ENCODE data around the gene MYO16. TPM values are rescaled to one million over a fixed set of nuclear protein-coding genes. Genes with fewer than 3 reads are reported as not detected.
"Not testable (repeated sequence)": the region's sequence is repeated elsewhere in the genome, so short reads cannot be mapped to it uniquely, and the experiment has no call there.

MYO16 gene
- polyA plus RNA-seq, 6 donors from 2014 or later = not detected

DNA sequence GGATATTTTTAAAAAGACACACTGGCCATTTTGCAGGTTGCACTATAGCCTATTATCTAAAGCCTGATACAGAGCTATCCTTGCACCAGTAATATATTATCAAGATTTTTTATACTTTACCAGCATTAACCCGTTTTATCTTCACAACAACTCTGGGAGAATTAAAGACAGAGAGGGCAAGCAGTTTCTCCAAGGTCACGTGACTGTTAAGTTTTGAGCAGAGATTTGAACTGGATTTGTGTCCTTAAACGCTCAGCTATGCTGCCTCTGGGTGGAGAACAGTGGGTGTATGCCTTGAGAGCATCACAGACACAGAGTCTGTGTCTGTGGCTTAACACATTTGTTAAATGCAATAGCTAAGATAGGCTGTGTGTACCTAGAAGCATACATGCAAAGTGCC lies 147.2 kb downstream of the MYO16 start:
- no peaks in the 10 kb centered on the region for H3K36me3 Mint-ChIP-seq
- no peaks in the 10 kb centered on the region for H3K27me3 Mint-ChIP-seq
- H3K4me1 Mint-ChIP-seq = no peaks in the 10 kb centered on the region
- no peak for DNase-seq
- peaks cover 0 to 4% (median 0%) of the 10 kb centered on the region in 7 donors for H3K9me3 Mint-ChIP-seq
- no peak overlapping the region for H3K27ac Mint-ChIP-seq
- ATAC-seq (ENCODE audit: low read depth in 2 of 2) = no peak
- no peak overlapping the region for H3K4me3 Mint-ChIP-seq

DNA sequence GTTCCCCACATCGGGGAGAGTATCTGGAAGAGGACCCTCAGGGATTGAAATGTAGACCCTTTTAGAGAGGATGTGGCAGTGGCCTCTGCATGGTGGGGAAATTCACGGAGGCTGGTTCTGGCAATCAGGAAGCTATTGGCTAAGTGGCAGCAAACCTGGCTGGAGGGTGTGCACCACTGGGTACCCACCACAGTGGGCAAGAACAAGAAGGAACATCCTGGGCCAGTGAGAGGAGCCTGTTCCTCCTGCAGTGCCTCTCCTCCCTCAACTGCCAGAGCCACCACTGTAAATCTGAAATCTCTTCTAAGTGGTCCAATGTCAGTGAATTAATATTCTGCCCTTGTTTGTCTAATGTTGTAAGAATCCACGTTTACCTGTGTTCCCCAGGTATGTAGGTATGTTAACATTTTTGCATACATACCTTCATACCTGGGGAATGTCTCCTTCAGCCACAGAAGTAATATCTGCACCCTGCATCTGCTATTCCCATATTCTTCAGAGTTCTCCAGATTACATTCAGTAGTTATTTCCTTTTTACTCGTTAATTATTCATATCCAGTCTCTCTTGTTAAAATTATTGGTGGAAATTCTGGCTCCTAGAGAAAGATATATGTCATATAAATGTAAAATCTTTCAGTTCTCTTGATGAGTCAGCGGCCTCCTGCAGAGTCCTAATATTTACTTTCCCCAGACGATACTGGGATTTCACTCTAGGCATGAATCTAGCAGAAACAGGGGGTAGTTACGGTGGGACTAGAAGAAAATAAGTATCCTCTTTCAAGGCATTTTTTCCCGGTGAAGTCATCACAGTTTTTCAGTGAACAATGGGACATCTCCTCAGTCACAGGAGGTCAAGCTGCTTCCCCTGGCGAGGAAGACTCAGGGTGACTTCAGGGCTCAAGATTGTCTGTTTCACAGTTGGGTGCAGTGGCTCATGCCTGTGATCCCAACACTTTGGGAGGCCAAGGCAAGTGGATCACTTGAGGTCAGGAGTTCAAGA lies 148.3 kb downstream of the MYO16 start:
- Mint-ChIP-seq H3K27me3 (no peaks in the 10 kb centered on the region), H3K4me3 (no peak overlapping the region), H3K36me3 (no peaks in the 10 kb centered on the region), H3K4me1 (no peaks in the 10 kb centered on the region), H3K27ac (no peak overlapping the region), H3K9me3 (peaks cover 0 to 4% (median 0%) of the 10 kb centered on the region in 7 donors)
- ATAC-seq (ENCODE audit: low read depth in 2 of 2) (no peak), DNase-seq (no peak)

DNA sequence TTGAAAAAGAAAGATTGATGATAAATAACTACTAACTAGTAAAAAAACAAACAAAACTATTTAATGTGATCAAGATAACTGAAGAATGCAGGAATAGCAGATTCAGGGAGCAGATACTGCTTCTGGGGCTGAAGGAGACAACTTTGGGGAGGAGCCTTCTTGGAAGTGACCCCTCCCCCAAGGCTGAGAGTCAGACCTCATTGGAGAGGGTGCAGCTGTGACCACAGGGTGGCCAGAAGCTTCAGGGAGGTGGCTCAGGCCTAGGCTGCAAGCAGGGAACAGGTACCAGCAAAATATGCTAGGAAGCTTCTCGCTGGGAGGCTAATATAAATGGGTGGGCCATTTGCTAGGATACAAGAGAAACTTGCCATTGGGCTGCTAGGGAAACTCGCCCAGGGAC lies 149.9 kb downstream of the MYO16 start:
- Mint-ChIP-seq H3K36me3 (no peaks in the 10 kb centered on the region), H3K27ac (no peak overlapping the region), H3K4me1 (no peaks in the 10 kb centered on the region), H3K4me3 (no peak overlapping the region), H3K27me3 (no peaks in the 10 kb centered on the region), H3K9me3 (peaks cover 0 to 9% (median 2%) of the 10 kb centered on the region in 7 donors)
- no peak for ATAC-seq (ENCODE audit: low read depth in 2 of 2)
- DNase-seq = no peak

DNA sequence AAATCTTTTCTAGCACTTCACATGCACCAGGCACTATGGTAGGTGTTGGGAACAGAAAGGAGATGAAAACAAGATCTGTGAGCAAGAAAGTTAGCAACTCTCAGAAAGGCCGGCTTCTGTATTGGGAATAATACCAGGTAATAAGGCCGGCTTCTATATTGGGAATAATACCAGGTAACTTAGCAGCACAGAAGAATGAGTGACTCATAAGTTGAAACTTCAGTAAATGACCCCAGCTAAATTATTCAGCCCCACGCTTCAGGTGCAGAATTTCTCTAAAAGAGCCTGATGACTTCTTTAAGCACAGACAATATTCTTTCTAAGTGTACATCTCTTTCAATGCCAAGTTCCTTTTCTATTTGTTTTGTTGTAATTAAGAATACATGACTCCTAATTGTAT lies 151.3 kb downstream of the MYO16 start:
- H3K27ac Mint-ChIP-seq = no peak overlapping the region
- H3K4me1 Mint-ChIP-seq = no peaks in the 10 kb centered on the region
- ATAC-seq (ENCODE audit: low read depth in 2 of 2) = no peak
- no peak overlapping the region for H3K4me3 Mint-ChIP-seq
- H3K36me3 Mint-ChIP-seq = no peaks in the 10 kb centered on the region
- DNase-seq = no peak
- H3K9me3 Mint-ChIP-seq = peaks cover 0 to 9% (median 2%) of the 10 kb centered on the region in 7 donors
- no peaks in the 10 kb centered on the region for H3K27me3 Mint-ChIP-seq

DNA sequence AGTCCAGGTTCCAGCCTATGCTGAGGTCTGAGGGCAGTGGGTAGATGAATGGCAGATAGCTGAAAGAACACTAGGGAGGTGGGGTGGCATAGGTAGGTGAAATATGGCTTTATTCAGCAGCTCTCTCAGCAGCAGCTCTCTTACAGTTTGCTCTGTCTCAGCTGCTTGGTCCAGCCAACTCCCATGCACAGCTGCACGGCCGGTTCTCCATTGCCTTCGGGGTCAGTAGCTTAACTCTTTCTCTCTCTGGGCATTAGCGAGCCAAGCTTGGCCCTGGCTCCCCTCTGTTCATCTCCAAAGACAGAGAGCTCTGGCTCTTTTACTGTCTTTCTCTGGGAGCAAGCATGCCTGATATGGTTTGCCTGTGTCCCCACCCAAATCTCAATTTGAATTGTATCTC lies 151.9 kb downstream of the MYO16 start:
- H3K27me3 Mint-ChIP-seq = no peaks in the 10 kb centered on the region
- no peak for ATAC-seq (ENCODE audit: low read depth in 2 of 2)
- DNase-seq = no peak
- no peak overlapping the region for H3K4me3 Mint-ChIP-seq
- no peak overlapping the region for H3K27ac Mint-ChIP-seq
- H3K4me1 Mint-ChIP-seq = no peaks in the 10 kb centered on the region
- no peaks in the 10 kb centered on the region for H3K36me3 Mint-ChIP-seq
- peaks cover 0 to 9% (median 2%) of the 10 kb centered on the region in 7 donors for H3K9me3 Mint-ChIP-seq

DNA sequence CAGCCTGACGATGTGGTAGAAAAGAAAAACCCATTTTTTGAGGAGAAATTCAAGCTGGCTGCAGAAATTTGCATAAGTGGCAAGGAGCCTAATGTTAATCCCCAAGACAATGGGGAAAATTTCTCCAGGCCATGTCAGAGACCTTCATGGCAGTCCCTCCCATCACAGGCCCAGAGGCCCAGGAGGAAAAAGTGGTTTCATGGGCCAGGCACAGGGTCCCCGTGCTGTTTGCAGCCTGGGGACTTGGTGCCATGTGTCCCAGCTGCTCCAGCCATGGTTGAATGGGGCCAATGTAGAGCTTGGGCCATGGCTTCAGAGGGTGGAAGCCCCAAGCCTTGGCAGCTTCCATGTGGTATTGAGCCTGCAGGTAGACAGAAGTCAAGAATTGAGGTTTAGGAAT lies 153.1 kb downstream of the MYO16 start:
- not testable (repeated sequence) for H3K27ac Mint-ChIP-seq; DNase-seq; H3K36me3 Mint-ChIP-seq; H3K4me1 Mint-ChIP-seq; H3K27me3 Mint-ChIP-seq; ATAC-seq (ENCODE audit: low read depth in 2 of 2); H3K4me3 Mint-ChIP-seq; H3K9me3 Mint-ChIP-seq

DNA sequence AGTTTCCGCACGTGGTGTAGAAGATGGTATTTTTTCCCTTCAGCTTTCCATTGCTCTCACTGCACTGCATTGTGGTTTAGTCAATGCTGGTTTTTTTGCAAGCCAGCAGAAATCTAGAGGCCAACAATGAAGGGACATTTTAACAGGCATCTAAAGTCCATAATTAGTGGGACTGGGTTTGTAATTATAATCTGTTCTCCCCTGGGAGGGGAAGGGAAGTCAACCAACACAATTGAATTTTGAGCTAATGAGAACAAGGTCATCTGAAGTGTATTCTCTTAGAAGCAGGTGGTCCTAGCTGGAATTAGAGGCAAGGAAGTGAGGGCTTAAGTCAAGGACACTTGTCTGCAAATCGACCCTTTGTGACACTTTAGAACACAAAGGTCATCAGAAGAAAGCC lies 156.4 kb downstream of the MYO16 start:
- Mint-ChIP-seq H3K36me3 (no peaks in the 10 kb centered on the region), H3K27me3 (no peaks in the 10 kb centered on the region), H3K27ac (no peak overlapping the region), H3K9me3 (peaks cover 0 to 6% (median 3%) of the 10 kb centered on the region in 7 donors), H3K4me3 (no peak overlapping the region), H3K4me1 (no peaks in the 10 kb centered on the region)
- ATAC-seq (ENCODE audit: low read depth in 2 of 2) (no peak), DNase-seq (no peak)

DNA sequence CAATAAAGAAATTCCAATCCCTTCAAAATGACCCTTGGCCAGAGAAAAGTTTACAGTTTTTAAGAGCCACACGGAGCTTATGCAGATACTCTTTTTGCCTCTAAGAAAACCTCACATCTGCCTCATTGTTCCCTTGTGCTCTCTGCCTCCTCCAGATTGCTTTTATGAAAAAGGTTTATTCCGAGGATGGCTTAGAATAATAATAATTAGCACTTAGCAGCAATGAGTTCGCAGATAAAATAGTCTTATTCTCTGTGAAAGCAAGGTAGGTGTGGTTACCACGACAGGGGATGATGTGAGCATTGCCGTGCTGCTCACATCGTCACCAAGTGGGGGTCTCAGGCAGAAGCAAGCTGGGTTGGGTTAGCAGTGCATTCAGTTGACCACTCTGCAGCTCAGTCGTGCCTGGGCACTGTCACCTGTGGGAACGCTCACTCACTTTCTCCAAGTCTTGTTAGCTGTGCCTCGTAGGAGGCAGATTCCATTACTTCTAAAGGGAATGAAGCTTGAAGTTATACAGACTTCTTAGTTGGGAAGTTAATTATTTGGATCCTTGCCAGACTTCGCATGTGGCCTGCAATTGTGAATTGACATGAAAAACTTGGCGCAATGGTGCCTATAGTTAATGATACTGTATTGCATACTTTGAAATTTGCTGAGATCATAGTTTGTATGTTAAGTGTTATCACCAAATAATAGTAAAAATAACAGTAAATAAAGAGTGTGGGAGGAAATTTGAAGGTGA lies 157.2 kb downstream of the MYO16 start:
- no peak overlapping the region for H3K4me3 Mint-ChIP-seq
- H3K4me1 Mint-ChIP-seq = no peaks in the 10 kb centered on the region
- no peak for DNase-seq
- H3K27ac Mint-ChIP-seq = no peak overlapping the region
- no peaks in the 10 kb centered on the region for H3K27me3 Mint-ChIP-seq
- no peak for ATAC-seq (ENCODE audit: low read depth in 2 of 2)
- H3K9me3 Mint-ChIP-seq = peaks cover 0 to 6% (median 3%) of the 10 kb centered on the region in 7 donors
- no peaks in the 10 kb centered on the region for H3K36me3 Mint-ChIP-seq

DNA sequence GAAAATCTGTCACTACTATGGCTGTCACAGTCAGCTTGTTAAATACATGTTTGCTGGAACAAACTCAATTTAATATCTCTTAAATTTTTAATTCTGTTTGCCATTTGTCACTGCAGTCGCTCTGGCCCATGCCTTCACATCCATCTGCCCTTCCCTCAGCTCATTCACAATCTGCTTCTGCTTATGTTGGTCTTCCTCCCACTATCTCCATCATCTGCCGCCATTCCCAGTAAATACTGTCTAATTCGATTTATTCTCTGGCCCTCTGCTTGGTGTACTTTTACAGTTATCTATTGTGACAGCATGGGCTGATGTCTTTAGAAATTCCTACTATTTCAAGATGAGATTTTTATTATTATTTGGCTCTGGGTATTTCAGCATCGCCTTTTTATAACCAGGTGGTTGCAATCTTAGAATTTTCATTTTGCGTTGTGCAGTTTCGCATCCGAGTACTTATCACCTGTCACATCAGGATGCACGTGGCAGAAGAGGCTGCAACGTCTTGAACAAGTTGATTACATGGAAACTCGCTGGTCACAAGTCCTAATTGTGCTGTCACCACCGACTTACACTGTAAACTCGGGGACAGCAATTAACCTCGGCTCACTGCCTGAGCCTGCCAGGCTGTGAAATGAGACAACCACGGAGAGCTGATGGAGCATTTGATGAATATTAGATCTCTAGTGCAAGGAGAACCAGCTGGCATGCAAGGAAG lies 158.4 kb downstream of the MYO16 start:
- Mint-ChIP-seq H3K4me3 (no peak overlapping the region), H3K9me3 (peaks cover 0 to 5% (median 2%) of the 10 kb centered on the region in 7 donors), H3K4me1 (no peaks in the 10 kb centered on the region), H3K27ac (no peak overlapping the region), H3K36me3 (no peaks in the 10 kb centered on the region), H3K27me3 (no peaks in the 10 kb centered on the region)
- ATAC-seq (ENCODE audit: low read depth in 2 of 2) (no peak), DNase-seq (no peak)

DNA sequence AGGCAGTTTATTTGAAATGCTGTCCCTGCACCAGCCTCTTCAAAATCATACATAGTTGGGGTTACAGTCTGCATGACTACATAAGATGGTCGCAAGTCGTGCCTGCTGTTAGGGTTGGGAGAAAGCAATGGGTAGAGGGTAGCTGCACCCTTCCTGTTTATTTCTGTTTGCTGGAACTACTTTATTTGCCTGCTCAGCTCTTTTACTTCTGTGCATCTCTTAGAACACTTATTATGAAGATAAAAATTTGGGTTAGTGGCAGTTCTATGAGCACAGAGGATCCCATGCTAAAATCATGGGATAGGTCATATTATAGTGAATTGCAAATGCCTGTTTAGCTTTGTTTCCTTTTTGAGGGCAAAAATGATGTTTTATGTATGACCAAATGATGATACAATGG lies 160.1 kb downstream of the MYO16 start:
- no peaks in the 10 kb centered on the region for H3K27me3 Mint-ChIP-seq
- no peaks in the 10 kb centered on the region for H3K4me1 Mint-ChIP-seq
- H3K36me3 Mint-ChIP-seq = no peaks in the 10 kb centered on the region
- ATAC-seq (ENCODE audit: low read depth in 2 of 2) (no peak), DNase-seq (no peak)
- no peak overlapping the region for H3K27ac Mint-ChIP-seq
- H3K9me3 Mint-ChIP-seq = peaks cover 0 to 3% (median 0%) of the 10 kb centered on the region in 7 donors
- no peak overlapping the region for H3K4me3 Mint-ChIP-seq

DNA sequence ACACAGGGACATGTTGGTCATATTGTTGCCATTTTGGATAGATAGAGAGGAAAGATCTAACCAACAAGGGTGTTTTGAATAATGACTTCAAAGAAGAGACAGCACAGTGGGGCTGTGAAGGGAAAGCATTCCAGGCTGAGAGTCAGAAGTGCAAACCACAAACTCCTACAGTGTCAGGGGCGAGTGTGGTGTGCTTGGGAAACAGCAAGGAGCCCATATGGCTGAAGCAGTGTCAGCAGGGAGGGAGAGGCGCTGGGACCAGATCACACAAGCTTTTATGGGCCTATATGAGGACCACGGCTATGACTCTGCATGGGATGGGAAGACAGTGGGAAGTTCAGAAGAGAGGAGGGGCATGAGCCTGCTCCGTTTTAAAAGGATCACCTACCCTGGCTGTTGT lies 166.4 kb downstream of the MYO16 start:
- H3K4me3 Mint-ChIP-seq = no peak overlapping the region
- DNase-seq (no peak), ATAC-seq (ENCODE audit: low read depth in 2 of 2) (no peak)
- no peak overlapping the region for H3K27ac Mint-ChIP-seq
- no peaks in the 10 kb centered on the region for H3K36me3 Mint-ChIP-seq
- no peaks in the 10 kb centered on the region for H3K27me3 Mint-ChIP-seq
- peaks cover 0 to 4% (median 0%) of the 10 kb centered on the region in 7 donors for H3K9me3 Mint-ChIP-seq
- H3K4me1 Mint-ChIP-seq = no peaks in the 10 kb centered on the region

DNA sequence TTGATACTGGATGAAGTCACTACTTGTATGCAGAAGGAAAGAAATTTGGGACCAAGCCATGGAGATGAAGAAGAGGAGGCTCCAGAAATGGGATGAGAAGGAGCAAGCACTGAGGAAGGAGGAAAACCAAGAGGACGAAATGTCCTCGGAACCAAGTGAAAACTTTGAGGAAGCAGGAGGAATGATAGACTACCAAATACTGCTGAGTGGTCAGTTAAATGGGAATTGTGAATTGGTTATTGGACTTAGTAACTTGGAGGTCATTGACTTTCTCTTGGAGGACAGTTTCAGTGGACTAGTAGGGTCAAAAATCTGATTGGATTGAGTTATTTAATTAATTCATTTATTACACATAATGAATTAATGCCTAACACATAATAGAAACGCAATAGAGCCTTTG lies 167.9 kb downstream of the MYO16 start:
- Mint-ChIP-seq H3K27me3 (no peaks in the 10 kb centered on the region), H3K36me3 (no peaks in the 10 kb centered on the region), H3K4me1 (no peaks in the 10 kb centered on the region), H3K9me3 (peaks cover 0 to 6% (median 0%) of the 10 kb centered on the region in 7 donors), H3K4me3 (no peak overlapping the region), H3K27ac (no peak overlapping the region)
- DNase-seq (no peak), ATAC-seq (ENCODE audit: low read depth in 2 of 2) (no peak)

DNA sequence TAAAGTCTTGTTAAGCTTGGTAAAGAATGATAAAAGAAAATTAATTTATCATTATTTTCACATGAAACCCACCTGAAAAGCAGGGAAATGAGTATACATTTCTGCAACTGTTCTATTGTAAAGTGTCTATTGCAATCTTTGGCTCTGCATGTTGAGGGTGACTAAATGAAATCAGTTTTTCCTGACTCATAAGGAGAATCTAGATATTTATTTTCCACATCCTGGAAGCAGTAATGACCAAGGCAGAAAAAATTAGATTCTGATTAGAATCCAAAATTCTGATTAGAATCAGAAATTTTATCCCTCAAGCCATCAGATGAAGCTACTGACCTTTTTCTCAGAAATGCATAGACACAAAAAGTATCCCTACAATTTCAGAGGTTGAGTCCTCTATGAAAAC lies 178.4 kb downstream of the MYO16 start:
- peaks cover 0 to 2% (median 0%) of the 10 kb centered on the region in 7 donors for H3K9me3 Mint-ChIP-seq
- no peaks in the 10 kb centered on the region for H3K4me1 Mint-ChIP-seq
- ATAC-seq (ENCODE audit: low read depth in 2 of 2) = no peak
- H3K27ac Mint-ChIP-seq = no peak overlapping the region
- DNase-seq = no peak
- no peaks in the 10 kb centered on the region for H3K27me3 Mint-ChIP-seq
- H3K4me3 Mint-ChIP-seq = no peak overlapping the region
- H3K36me3 Mint-ChIP-seq = no peaks in the 10 kb centered on the region

Data from naive B cell (primary cell).